ENCODE measurements around the gene CARMIL1.

GRCh38 chr6:25583906-25584305, 304.7 kb downstream of the CARMIL1 start:
- TF ChIP-seq, protein P1, sequence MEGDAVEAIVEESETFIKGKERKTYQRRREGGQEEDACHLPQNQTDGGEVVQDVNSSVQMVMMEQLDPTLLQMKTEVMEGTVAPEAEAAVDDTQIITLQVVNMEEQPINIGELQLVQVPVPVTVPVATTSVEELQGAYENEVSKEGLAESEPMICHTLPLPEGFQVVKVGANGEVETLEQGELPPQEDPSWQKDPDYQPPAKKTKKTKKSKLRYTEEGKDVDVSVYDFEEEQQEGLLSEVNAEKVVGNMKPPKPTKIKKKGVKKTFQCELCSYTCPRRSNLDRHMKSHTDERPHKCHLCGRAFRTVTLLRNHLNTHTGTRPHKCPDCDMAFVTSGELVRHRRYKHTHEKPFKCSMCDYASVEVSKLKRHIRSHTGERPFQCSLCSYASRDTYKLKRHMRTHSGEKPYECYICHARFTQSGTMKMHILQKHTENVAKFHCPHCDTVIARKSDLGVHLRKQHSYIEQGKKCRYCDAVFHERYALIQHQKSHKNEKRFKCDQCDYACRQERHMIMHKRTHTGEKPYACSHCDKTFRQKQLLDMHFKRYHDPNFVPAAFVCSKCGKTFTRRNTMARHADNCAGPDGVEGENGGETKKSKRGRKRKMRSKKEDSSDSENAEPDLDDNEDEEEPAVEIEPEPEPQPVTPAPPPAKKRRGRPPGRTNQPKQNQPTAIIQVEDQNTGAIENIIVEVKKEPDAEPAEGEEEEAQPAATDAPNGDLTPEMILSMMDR (IDR thresholded peaks at IDR 0.05), result no peak
- no peak for TF ChIP-seq POLR2AphosphoS5 (IDR thresholded peaks at IDR 0.05)
- TF ChIP-seq EP300 (IDR thresholded peaks at IDR 0.05), result no peak
